ENCODE measurements around the gene BMF. TPM values are rescaled to one million over a fixed set of nuclear protein-coding genes. Genes with fewer than 3 reads are reported as not detected.

The BMF gene
- total RNA-seq, 1 donor: 8.0 TPM

DNA sequence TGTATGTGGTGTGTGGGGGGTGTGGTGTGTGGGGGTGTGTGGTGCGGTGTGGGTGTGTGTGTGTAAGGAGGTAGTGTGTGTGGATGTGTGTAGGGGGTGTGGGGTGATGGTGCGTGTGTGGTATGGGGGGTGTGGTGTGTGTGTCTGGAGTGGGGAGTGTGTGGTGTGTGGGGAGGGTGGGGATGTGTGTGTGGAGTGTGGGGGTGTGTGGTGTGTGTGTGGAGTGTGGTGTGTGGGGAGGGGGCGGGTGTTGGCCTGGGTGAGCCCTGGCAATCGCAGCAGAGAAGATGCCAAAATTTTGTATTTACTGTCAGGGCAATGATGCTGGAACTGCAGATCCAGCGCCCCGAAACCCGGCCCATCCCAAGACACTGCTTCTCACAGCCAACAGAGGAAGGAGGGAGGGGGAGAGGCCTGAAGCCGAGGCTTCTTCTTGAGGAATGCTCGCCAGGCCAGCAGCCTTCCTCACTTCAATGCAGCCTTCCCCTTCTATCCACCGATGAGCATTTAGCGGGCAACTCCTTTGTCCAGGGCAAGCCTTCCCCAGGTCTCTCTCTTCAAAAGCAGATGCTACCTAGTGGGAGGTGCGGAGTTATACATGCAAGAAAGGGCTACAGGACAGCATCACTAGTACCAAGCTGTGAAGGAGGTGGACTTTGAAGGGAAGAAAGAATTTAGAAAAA lies 57.8 kb downstream of the BMF start:
- H2AFZ ChIP-seq (ENCODE audit: low read length): no peak overlapping the region
- no peak overlapping the region for H3K4me3 ChIP-seq (ENCODE audit: insufficient read depth, low read length)
- no peaks in the 10 kb centered on the region for H3K79me2 ChIP-seq (ENCODE audit: insufficient read depth, low read length)
- peaks cover 45% of the 10 kb centered on the region for H3K4me1 ChIP-seq (ENCODE audit: insufficient read depth, low read length)
- TF ChIP-seq, protein P1, sequence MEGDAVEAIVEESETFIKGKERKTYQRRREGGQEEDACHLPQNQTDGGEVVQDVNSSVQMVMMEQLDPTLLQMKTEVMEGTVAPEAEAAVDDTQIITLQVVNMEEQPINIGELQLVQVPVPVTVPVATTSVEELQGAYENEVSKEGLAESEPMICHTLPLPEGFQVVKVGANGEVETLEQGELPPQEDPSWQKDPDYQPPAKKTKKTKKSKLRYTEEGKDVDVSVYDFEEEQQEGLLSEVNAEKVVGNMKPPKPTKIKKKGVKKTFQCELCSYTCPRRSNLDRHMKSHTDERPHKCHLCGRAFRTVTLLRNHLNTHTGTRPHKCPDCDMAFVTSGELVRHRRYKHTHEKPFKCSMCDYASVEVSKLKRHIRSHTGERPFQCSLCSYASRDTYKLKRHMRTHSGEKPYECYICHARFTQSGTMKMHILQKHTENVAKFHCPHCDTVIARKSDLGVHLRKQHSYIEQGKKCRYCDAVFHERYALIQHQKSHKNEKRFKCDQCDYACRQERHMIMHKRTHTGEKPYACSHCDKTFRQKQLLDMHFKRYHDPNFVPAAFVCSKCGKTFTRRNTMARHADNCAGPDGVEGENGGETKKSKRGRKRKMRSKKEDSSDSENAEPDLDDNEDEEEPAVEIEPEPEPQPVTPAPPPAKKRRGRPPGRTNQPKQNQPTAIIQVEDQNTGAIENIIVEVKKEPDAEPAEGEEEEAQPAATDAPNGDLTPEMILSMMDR (IDR thresholded peaks at IDR 0.05; ENCODE audit: extremely low read depth, low read depth, low read length): no peak
- no peaks in the 10 kb centered on the region for H3K27me3 ChIP-seq (ENCODE audit: insufficient read depth, low read length)
- DNase-seq (ENCODE audit: insufficient read length, low spot score, missing footprints): no peak
- H3K27ac ChIP-seq (ENCODE audit: low read depth, low read length): no peak overlapping the region
- no peaks in the 10 kb centered on the region for H3K36me3 ChIP-seq (ENCODE audit: insufficient read depth, low read length)
- H3K4me2 ChIP-seq (ENCODE audit: insufficient read depth, low read length): no peak overlapping the region
- no peaks in the 10 kb centered on the region for H3K9me3 ChIP-seq (ENCODE audit: low read depth, low read length)
- H4K20me1 ChIP-seq (ENCODE audit: insufficient read depth, low read length): peaks cover 3% of the 10 kb centered on the region

DNA sequence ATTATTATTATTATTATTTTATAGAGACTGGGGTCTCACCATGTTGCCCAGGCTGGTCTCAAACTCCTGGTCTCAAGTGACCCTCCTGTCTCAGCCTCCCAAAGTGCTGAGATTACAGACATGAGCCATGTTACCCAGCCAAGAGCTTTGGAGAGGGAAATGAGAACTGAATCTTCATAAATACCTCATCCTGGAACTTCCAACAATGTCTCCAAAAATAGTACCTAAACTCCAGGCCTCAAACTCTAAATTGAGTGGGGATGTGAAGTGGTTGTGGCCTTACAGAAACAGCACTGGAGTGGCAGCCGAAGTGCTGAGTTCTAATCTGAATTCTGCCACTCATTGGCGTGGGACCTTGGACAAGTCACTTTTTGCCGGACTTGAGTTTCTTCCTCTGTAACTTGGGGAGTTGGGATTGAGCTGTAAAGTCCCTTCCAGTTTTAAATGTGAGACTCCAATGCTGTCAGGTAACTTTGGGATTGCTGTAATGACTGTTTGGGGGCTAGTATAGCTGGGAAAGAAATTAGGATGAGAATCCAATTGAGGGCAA lies 59.7 kb downstream of the BMF start:
- H2AFZ ChIP-seq (ENCODE audit: low read length): no peak overlapping the region
- TF ChIP-seq, protein P1 (IDR thresholded peaks at IDR 0.05; ENCODE audit: extremely low read depth, low read depth, low read length): no peak
- H3K36me3 ChIP-seq (ENCODE audit: insufficient read depth, low read length): no peaks in the 10 kb centered on the region
- no peak overlapping the region for H3K27ac ChIP-seq (ENCODE audit: low read depth, low read length)
- H3K4me2 ChIP-seq (ENCODE audit: insufficient read depth, low read length): no peak overlapping the region
- H3K9me3 ChIP-seq (ENCODE audit: low read depth, low read length): no peaks in the 10 kb centered on the region
- no peaks in the 10 kb centered on the region for H3K79me2 ChIP-seq (ENCODE audit: insufficient read depth, low read length)
- no peak for DNase-seq (ENCODE audit: insufficient read length, low spot score, missing footprints)
- H3K4me1 ChIP-seq (ENCODE audit: insufficient read depth, low read length): peaks cover 37% of the 10 kb centered on the region
- no peak overlapping the region for H3K4me3 ChIP-seq (ENCODE audit: insufficient read depth, low read length)
- no peaks in the 10 kb centered on the region for H4K20me1 ChIP-seq (ENCODE audit: insufficient read depth, low read length)
- H3K27me3 ChIP-seq (ENCODE audit: insufficient read depth, low read length): no peaks in the 10 kb centered on the region

DNA sequence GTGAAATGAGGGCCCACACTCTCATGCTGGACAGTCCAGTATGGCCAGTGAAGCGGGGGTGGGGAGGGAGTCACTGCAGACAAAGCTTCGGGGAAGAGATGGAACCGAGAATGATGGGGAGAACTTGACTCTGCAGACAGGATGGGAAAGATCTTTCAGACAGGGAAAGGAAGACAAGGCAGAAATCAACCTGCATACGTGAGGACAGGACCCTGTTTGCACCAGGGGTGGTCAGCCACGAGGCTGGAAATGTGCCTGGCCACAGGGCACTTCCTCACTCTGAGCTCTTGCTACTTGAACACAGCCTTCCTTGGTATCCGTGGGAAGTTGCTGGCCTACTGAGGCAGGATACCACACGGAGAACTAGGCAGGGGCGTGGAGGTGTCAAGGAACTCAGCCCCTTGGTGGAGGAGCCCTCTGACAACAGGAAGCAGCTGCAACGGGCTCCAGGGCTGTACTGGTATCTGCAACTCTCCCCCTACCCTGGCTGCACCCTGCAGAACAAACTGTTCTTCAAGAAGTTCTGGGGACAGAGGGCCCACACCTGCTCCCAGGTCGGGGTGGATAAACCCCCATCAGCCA lies 60.4 kb downstream of the BMF start:
- Histone ChIP-seq H3K36me3 (ENCODE audit: insufficient read depth, low read length) (no peaks in the 10 kb centered on the region), H3K4me2 (ENCODE audit: insufficient read depth, low read length) (peak overlapping the region; percentile 30), H3K9me3 (ENCODE audit: low read depth, low read length) (no peaks in the 10 kb centered on the region), H3K4me1 (ENCODE audit: insufficient read depth, low read length) (peaks cover 30% of the 10 kb centered on the region), H2AFZ (ENCODE audit: low read length) (peak overlapping the region; percentile 52), H3K4me3 (ENCODE audit: insufficient read depth, low read length) (no peak overlapping the region), H3K79me2 (ENCODE audit: insufficient read depth, low read length) (no peaks in the 10 kb centered on the region), H3K27me3 (ENCODE audit: insufficient read depth, low read length) (no peaks in the 10 kb centered on the region), H3K27ac (ENCODE audit: low read depth, low read length) (peak overlapping the region; percentile 62), H4K20me1 (ENCODE audit: insufficient read depth, low read length) (no peaks in the 10 kb centered on the region)
- DNase-seq (ENCODE audit: insufficient read length, low spot score, missing footprints): peak; percentile 82
- TF ChIP-seq, protein P1 (IDR thresholded peaks at IDR 0.05; ENCODE audit: extremely low read depth, low read depth, low read length): no peak
